IMR-90 (cell line): Measurements from ENCODE around the gene THEM5. TPM values are rescaled to one million over a fixed set of nuclear protein-coding genes. Genes with fewer than 3 reads are reported as not detected.

Experiments
- ATAC-seq: fragments of 200-7000 bp; cut with Tn5 transposase; 2 replicates; pipeline ENCODE4 v1.9.1; 2020; ENCODE audit warnings: low read depth, mild to moderate bottlenecking, moderate library complexity
- BruUV-seq: library from RNA; stranded (reverse); fragments of 400-500 nt; replicated peaks from 2 replicates; lab custom pipeline; 2021; lab: Mats Ljungman, UMichigan
- CTCF ChIA-PET: fragments of 300-600 bp; formaldehyde crosslinking; extraction: SDS; loops from one replicate; lab custom pipeline; 2021; ENCODE audit warnings: antibody characterized with exemption; lab: Yijun Ruan, JAX
- POLR2A ChIA-PET: fragments of 300-600 bp; sonication (Branson Sonifier 250); formaldehyde crosslinking; loops from one replicate; lab custom pipeline; 2022; ENCODE audit warnings: antibody characterized with exemption; ENCODE audit not compliant: unreplicated experiment; lab: Charles Lee
- DNase-seq: peaks from one replicate; pipeline ENCODE4 v3.0.0; 2013
- H2AFZ ChIP-seq: replicated peaks from 2 replicates; pipeline ENCODE3; 2013; ENCODE audit warnings: low read length, mild to moderate bottlenecking; ENCODE audit not compliant: poor library complexity
- H2AK5ac ChIP-seq: 2 replicates; pipeline ENCODE4 v1.6.1; 2013; ENCODE audit warnings: low read depth, low read length, inconsistent platforms
- H2AK9ac ChIP-seq: replicated peaks from 2 replicates; pipeline ENCODE3; 2013; ENCODE audit warnings: mild to moderate bottlenecking, low read depth, low read length, moderate library complexity; ENCODE audit not compliant: poor library complexity
- H2BK120ac ChIP-seq: 2 replicates; pipeline ENCODE4 v1.6.1; 2013; ENCODE audit warnings: low read depth, low read length, inconsistent platforms
- H2BK15ac ChIP-seq: 3 replicates; pipeline ENCODE4 v1.6.1; 2013; ENCODE audit warnings: low read depth, low read length, inconsistent platforms
- H2BK20ac ChIP-seq: 2 replicates; pipeline ENCODE4 v1.6.1; 2013; ENCODE audit warnings: low read depth, mild to moderate bottlenecking, inconsistent platforms, low read length, moderate library complexity
- H2BK5ac ChIP-seq: 2 replicates; pipeline ENCODE4 v1.6.1; 2013; ENCODE audit warnings: mild to moderate bottlenecking, low read depth, low read length, inconsistent platforms; ENCODE audit not compliant: poor library complexity, severe bottlenecking
- H3K14ac ChIP-seq: replicated peaks from 2 replicates; pipeline ENCODE4 v1.6.1; 2013; ENCODE audit warnings: low read depth, low read length, inconsistent platforms
- H3K18ac ChIP-seq: 2 replicates; pipeline ENCODE4 v1.6.1; 2013; ENCODE audit warnings: low read depth, low read length, control low read depth
- H3K23ac ChIP-seq: 2 replicates; pipeline ENCODE4 v1.6.1; 2013; ENCODE audit warnings: low read depth, low read length, inconsistent platforms
- H3K27ac ChIP-seq: 2 replicates; pipeline ENCODE4 v1.5.1; 2013; ENCODE audit warnings: mild to moderate bottlenecking, control low read depth, low read length; ENCODE audit not compliant: insufficient read depth
- H3K27me3 ChIP-seq: 2 replicates; pipeline ENCODE4 v1.6.1; 2013; ENCODE audit warnings: low read length; ENCODE audit not compliant: control insufficient read depth, insufficient read depth
- H3K36me3 ChIP-seq: 2 replicates; pipeline ENCODE4 v1.6.1; 2013; ENCODE audit warnings: low read length, mixed read lengths; ENCODE audit not compliant: control insufficient read depth, insufficient read depth
- H3K4ac ChIP-seq: 2 replicates; pipeline ENCODE4 v1.6.1; 2013; ENCODE audit warnings: low read depth, low read length, inconsistent platforms
- H3K4me1 ChIP-seq: 2 replicates; pipeline ENCODE4 v1.6.1; 2013; ENCODE audit warnings: low read length, mixed read lengths; ENCODE audit not compliant: control insufficient read depth, insufficient read depth
- H3K4me2 ChIP-seq: 2 replicates; pipeline ENCODE4 v1.6.1; 2013; ENCODE audit warnings: low read depth, mild to moderate bottlenecking, control low read depth, low read length, moderate library complexity
- H3K4me3 ChIP-seq: 2 replicates; pipeline ENCODE4 v1.5.1; 2013; ENCODE audit warnings: low read depth, mild to moderate bottlenecking, control low read depth, low read length, moderate library complexity; ENCODE audit not compliant: insufficient read depth
- H3K56ac ChIP-seq: 2 replicates; pipeline ENCODE4 v1.6.1; 2013; ENCODE audit warnings: low read length, inconsistent platforms; ENCODE audit not compliant: insufficient read depth; ENCODE audit errors: extremely low read depth
- H3K79me1 ChIP-seq, 2 experiments: 2 replicates each; pipeline ENCODE4 v1.6.1; 2013; ENCODE audit warnings: low read length in 2 of 2, inconsistent platforms in 1 of 2, low read depth in 1 of 2
- H3K9ac ChIP-seq: 2 replicates; pipeline ENCODE4 v1.6.1; 2013; ENCODE audit warnings: low read depth, low read length, control low read depth
- H3K9me1 ChIP-seq: 2 replicates; pipeline ENCODE4 v1.6.1; 2013; ENCODE audit warnings: low read length, inconsistent platforms; ENCODE audit not compliant: insufficient read depth
- H3K9me3 ChIP-seq: 2 replicates; pipeline ENCODE4 v1.6.1; 2013; ENCODE audit warnings: low read length; ENCODE audit not compliant: control insufficient read depth, insufficient read depth
- H4K20me1 ChIP-seq: 2 replicates; pipeline ENCODE4 v1.6.1; 2013; ENCODE audit warnings: low read length, inconsistent platforms; ENCODE audit not compliant: insufficient read depth
- H4K5ac ChIP-seq: 2 replicates; pipeline ENCODE4 v1.6.1; 2013; ENCODE audit warnings: mild to moderate bottlenecking, low read depth, low read length, control low read depth
- H4K8ac ChIP-seq, 2 experiments: 2 replicates each; pipeline ENCODE4 v1.6.1; 2013; ENCODE audit warnings: low read depth in 2 of 2, low read length in 2 of 2, control low read depth in 1 of 2, inconsistent platforms in 1 of 2
- H4K91ac ChIP-seq: 2 replicates; pipeline ENCODE4 v1.6.1; 2013; ENCODE audit warnings: low read depth, low read length, inconsistent platforms; ENCODE audit not compliant: insufficient read depth
- CEBPB ChIP-seq: IDR thresholded peaks from 2 replicates; pipeline ENCODE4 v1.6.1; 2012; ENCODE audit warnings: low read depth, low read length, improper control_type of control experiment
- ELK1 ChIP-seq: fragments of 150-350 bp; IDR thresholded peaks from 2 replicates; pipeline ENCODE4 v1.6.1; 2016; ENCODE audit warnings: low read depth, mild to moderate bottlenecking, low read length, moderate library complexity, borderline replicate concordance
- MXI1 ChIP-seq: IDR thresholded peaks from 2 replicates; pipeline ENCODE4 v1.6.1; 2012; ENCODE audit warnings: low read depth, mild to moderate bottlenecking, low read length, moderate library complexity, borderline replicate concordance
- POLR2A ChIP-seq: IDR thresholded peaks from 2 replicates; pipeline ENCODE4 v1.6.1; 2012; ENCODE audit warnings: mild to moderate bottlenecking, low read depth, low read length
- RCOR1 ChIP-seq: IDR thresholded peaks from 2 replicates; pipeline ENCODE4 v1.6.1; 2012; ENCODE audit warnings: mild to moderate bottlenecking, low read length, improper control_type of control experiment; ENCODE audit not compliant: insufficient replicate concordance
- RFX5 ChIP-seq: IDR thresholded peaks from 2 replicates; pipeline ENCODE4 v1.8.0; 2012; ENCODE audit warnings: low read depth, mild to moderate bottlenecking, low read length, moderate library complexity
- SMC3 ChIP-seq: fragments of 150-350 bp; IDR thresholded peaks from 2 replicates; pipeline ENCODE4 v1.6.1; 2016; ENCODE audit warnings: low read depth, mild to moderate bottlenecking, antibody characterized with exemption, low read length, moderate library complexity
- WGBS, 2 experiments: methylation state at CpG; one replicate each; pipeline versions ENCODE4 v1.1.5 to v1.1.7; 2013; ENCODE audit warnings: missing lambda C conversion rate in 2 of 2; ENCODE audit not compliant: insufficient read length in 1 of 2; ENCODE audit errors: extremely low coverage in 2 of 2; 5-methylcytosine and 5-hydroxymethylcytosine counted together
- dilution Hi-C: fragments of 300-500 bp; cut with HindIII; formaldehyde crosslinking; loops from one replicate; pipeline ENCODE4 v1.14.3; 2018; ENCODE audit warnings: low sequenced_read_pairs; ENCODE audit not compliant: unreplicated experiment
- in situ Hi-C: fragments of 300-500 bp; cut with MboI; formaldehyde crosslinking; loops from 3 replicates; pipeline ENCODE4 v1.14.3; 2019; ENCODE audit warnings: low sequenced_read_pairs, inconsistent platforms, mixed read lengths
- intact Hi-C: fragments of 100-400 bp; cut with micrococcal nuclease; formaldehyde crosslinking; loops from 2 replicates; pipeline ENCODE4 v1.10.0; 2022
- polyA plus RNA-seq, 3 experiments: library from polyadenylated mRNA; depleted of rRNA; stranded (reverse); fragments of >200 nt; gene quantifications; 2 replicates each; pipeline ENCODE4 v1.2.3, GENCODE V29; 2012; ENCODE audit warnings: low replicate concordance in 1 of 3
- total RNA-seq: library from RNA; depleted of rRNA; stranded (reverse); fragments of >200 nt; gene quantifications from 2 replicates; pipeline ENCODE4 v1.2.3, GENCODE V29; 2012

THEM5 gene
- total and polyA plus RNA-seq, 2 of the 4 experiments (the other 2 are of a cell fraction), result not detected

DNA sequence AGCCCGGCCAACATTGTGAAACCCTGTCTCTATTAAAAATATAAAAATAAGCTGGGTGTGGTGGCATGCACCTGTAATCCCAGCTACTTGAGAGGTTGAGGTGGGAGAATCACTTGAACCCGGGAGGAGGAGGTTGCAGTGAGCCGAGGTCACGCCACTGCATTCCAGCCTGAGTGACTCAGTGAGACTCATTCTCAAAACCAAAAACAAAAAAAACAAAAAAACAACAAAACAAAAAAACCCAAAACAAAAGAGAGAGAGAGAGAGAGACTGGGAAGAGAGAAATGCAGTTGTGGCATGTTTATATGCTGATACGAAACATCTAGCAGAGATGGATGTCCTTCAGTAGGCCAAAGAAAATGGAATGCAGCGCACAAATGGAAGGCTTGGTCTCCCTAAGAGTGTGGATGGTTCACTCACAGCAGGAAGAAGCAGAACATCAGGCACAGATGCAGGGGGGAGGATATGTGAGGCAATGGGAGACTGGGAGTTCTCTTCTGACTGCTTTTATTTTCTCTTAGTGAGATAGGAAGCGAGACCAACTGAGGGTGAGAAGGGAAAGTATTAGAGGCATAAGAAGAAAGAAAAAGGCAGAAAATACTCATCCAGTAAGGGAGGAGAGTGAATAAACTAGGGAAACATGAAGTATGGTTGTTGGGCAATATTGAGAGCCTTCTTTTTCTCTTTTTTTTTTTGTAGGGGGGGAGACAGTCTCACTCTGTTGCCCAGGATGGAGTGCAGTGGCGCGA is 39.8 kb upstream of the THEM5 start (continued):
- TF ChIP-seq MXI1, result no peak

GRCh38 chr1:151892190-151892589 is 38.7 kb upstream of the THEM5 start:
- H4K20me1 ChIP-seq, result no peaks in the 10 kb centered on the region; the same call in 1 of the 2 replicates
- no peak overlapping the region for H3K56ac ChIP-seq
- no peak overlapping the region for H3K27ac ChIP-seq
- H3K4me1 ChIP-seq, result peaks cover 2% of the 10 kb centered on the region
- WGBS, 2 experiments, result no CpG with 5 or more reads among the region's 2 CpGs
- H2BK5ac ChIP-seq, result no peak overlapping the region
- no peak overlapping the region for H3K23ac ChIP-seq
- intact Hi-C loops, result no loop called here
- no peak overlapping the region for H2AK9ac ChIP-seq
- no peak overlapping the region for H4K5ac ChIP-seq
- H4K91ac ChIP-seq, result no peak overlapping the region
- no peaks in the 10 kb centered on the region; the same call in 1 of the 2 replicates for H3K9me3 ChIP-seq
- no peak overlapping the region for H3K18ac ChIP-seq
- no peak overlapping the region for H2AK5ac ChIP-seq
- peaks cover 8% of the 10 kb centered on the region for H3K36me3 ChIP-seq
- no peak overlapping the region for H2AFZ ChIP-seq
- no peak overlapping the region for H3K9ac ChIP-seq
- no TSS peak for BruUV-seq
- no peak overlapping the region for H2BK15ac ChIP-seq
- no peak overlapping the region for H3K14ac ChIP-seq
- H3K79me1 ChIP-seq, result peaks cover 0 to 4% of the 10 kb centered on the region in 2 experiments; a peak in 1 of 4 replicates
- peaks cover 2% of the 10 kb centered on the region; the same call in 1 of the 2 replicates for H3K9me1 ChIP-seq
- H4K8ac ChIP-seq, result no peak overlapping the region
- H2BK20ac ChIP-seq, result no peak overlapping the region
- POLR2A ChIA-PET, result no interaction called here
- DNase-seq (peak; percentile 34), ATAC-seq (peak; percentile 51; the same call in 1 of the 2 replicates)
- no peak overlapping the region for H3K4me2 ChIP-seq
- H2BK120ac ChIP-seq, result no peak overlapping the region
- dilution Hi-C loops, result loop anchor here (25.0 kb wide), 1 partner anchor 105 kb away; the partner anchor contains the start of gene TDRKH
- in situ Hi-C loops, result no loop called here
- H3K4ac ChIP-seq, result no peak overlapping the region
- no peak overlapping the region for H3K4me3 ChIP-seq
- H3K27me3 ChIP-seq, result no peaks in the 10 kb centered on the region
- TF ChIP-seq POLR2A, result no peak
- TF ChIP-seq MXI1, result no peak
- no peak for TF ChIP-seq ELK1
- no peak for TF ChIP-seq RCOR1
- no peak for TF ChIP-seq RFX5
- TF ChIP-seq CEBPB, result no peak
- TF ChIP-seq SMC3, result no peak
- CTCF ChIA-PET, result interaction anchor here (1.0 kb wide), 1 partner anchor 110 kb away, joined by 3 read pairs; no protein-coding TSS in a partner anchor
